GM18517 (cell line): ENCODE data around the gene MPV17L2.
A peak's percentile ranks its signal among the peaks of the same experiment; 100 is the strongest.
"Not testable (repeated sequence)": the region's sequence is repeated elsewhere in the genome, so short reads cannot be mapped to it uniquely, and the experiment has no call there.

Experiments
- ATAC-seq: cut with Tn5 transposase; IDR thresholded peaks from one replicate; pipeline ENCODE4 v1.9.1; 2021; ENCODE audit warnings: mild to moderate bottlenecking, moderate library complexity; ENCODE audit not compliant: unreplicated experiment

MPV17L2 gene

DNA sequence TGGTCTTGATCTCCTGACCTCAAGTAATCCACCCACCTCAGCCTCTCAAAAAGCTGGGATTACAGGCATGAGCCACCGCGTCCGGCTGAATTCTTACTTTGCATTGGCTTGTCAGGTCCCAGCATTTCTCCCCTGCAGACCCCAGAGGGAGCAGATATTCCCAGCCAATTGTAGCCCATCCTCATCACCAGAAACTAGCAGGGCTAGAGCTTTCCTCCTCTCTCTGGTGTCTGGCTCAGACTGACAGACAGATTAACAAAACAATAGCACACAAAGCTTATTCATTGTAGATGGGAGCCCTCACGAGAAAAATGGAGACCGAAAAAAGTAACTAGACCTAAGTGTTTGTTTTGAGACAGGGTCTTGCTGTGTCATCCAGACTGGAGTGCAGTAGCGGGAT lies 7.5 kb upstream of the MPV17L2 start:
- ATAC-seq: no peak

GRCh38 chr19:18190278-18190677 lies 2.7 kb upstream of the MPV17L2 start:
- no peak for ATAC-seq

DNA sequence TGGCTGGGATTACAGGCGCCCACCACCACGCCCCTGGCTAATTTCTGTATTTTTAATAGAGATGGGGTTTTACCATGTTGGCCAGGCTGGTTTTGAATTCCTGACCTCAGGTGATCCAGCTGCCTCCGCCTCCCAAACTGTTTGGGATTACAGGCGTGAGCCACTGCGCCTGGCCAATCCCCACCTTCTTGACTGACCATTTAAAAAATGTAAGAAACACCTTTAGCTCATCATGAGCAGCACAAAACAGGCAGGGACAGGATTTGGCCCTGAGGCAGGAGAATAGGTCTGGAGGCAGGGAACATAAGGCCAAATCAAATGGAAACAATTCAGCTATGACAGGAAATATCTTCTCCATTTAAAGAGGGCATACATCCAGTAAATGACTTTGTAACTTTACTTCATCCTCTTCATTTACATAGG lies 1.4 kb upstream of the MPV17L2 start:
- no peak for ATAC-seq

GRCh38 chr19:18193388-18194180 lies 566 bp downstream of the MPV17L2 start:
- ATAC-seq: peak; percentile 10

GRCh38 chr19:18194181-18194530 lies 1.1 kb downstream of the MPV17L2 start:
- no peak for ATAC-seq

DNA sequence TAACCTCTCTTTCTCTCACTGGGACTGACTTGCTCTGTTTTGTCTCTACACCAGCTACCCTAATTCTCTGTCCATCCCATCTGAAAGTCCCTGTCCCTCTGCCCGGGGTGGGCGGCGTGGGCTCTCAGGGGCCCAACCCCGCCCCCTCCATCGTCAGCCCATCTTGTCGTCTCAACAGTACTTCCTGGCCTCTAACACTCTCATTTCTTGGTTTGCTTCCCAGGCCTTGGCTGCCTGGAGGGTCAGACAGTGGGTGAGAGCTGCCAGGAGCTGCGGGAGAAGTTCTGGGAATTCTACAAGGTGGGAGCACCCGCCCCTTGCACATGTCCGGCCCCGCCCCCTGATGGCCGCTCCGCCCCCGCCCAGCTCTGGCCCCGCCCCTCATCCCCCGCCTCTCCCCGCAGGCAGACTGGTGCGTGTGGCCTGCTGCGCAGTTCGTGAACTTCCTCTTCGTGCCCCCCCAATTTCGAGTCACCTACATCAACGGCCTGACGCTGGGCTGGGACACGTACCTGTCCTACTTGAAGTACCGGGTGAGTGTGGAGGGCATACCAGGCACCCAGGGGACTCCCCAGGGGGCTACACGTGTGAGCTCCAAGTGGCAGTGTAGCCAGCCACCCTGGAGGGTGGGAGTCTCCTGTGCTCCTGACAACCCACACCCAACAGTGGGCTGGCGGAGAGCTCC lies 1.7 kb downstream of the MPV17L2 start:
- ATAC-seq: no peak

DNA sequence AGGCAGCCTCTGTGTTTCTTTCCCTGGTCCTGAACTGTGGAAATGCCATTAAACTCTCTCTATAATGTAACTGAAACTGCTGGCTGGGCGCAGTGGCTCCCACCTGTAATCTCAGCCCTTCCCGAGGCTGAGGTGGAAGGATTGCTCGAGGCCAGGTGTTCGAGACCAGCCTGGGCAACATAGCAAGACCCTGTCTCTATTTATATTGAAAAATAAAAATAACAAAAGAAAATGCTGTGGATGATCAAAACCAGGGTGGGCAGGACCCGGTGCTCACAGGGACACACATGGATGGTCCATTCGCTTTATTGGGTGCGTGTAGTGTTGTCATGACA lies 3.5 kb downstream of the MPV17L2 start:
- ATAC-seq: no peak

- no peak for ATAC-seq
Observed at GRCh38 chr19:18197306-18197705, 4.3 kb downstream of the MPV17L2 start.

GRCh38 chr19:18197941-18198340 lies 4.9 kb downstream of the MPV17L2 start:
- ATAC-seq: no peak

DNA sequence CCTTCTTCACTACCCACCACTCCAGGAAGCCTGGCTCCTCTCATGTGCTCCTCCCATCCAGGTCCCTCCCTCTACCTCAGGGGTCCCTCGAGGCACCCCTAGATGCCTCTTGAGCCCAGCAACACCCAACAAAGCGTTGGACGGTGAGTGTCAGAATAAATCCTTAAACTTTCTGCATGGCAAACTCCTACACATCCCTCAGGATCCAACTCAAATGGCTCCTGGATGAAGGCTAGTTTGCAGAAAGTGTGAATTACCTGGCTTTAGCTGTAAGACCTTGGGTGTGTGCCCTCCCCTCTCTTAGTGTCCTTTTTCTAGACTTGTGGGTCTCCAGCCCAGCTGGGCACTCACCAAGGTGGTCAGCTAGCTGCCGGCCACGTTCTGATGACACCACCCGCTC lies 5.4 kb downstream of the MPV17L2 start:
- no peak for ATAC-seq

- ATAC-seq: no peak
Observed at GRCh38 chr19:18202397-18202777, 9.4 kb downstream of the MPV17L2 start.

DNA sequence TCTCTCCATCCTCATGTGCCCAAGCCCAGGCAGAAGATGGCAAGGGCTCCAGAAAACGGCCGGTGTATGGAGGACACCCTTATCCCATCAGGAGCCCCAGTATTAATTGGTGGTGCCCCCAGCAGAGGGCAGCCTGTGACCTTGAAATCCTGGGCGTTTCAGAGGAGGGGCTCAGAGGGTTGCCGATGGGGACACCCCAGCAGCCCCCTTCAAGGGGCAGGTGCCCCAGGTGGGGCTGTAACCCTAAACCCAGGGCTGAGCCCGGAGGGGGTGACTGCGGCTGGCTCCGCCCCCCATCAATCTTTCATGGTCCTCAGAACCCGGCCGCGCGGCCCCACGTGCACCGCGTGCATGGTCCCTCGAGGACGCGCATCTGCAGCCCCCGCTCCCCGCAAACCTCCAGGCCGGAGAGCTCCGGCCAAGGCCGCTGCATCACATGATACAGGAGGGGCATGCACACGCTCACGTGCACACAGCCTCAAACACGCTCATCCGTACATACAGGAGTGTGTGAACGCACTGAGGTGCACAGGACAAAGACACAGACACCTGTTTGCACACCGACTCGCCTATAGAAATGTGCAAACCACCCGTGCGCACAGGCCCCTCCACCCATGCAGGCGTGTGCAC lies 9.9 kb downstream of the MPV17L2 start:
- no peak for ATAC-seq

- ATAC-seq: peak; percentile 5
Observed at GRCh38 chr19:18203408-18203862, 10.4 kb downstream of the MPV17L2 start.

DNA sequence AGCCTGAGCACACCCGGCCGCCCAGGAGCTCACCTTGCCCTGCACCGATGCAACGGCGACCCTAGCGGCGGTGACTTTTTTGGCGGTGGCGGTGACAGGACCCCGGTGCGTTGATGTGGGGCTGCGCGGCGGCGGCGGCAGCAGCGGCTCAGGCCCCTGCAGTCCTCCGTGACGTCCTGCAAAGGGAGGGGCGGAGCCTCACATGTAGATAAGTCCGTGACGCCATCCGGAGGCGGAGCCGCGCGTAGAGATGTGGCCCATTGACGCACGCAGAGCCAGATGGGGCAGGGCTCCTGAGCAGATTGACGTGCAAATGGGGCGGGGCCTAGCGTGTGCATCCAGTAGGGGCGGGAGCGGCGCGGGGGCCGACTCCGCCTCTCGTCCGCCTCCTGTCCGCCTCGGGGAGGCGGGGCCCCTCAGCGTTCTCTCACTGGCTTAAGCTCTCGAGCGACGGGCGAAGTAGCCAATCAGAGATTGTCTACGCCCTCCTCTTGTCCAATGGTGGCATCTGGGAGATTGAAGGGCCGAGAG lies 10.9 kb downstream of the MPV17L2 start, which contains the start of gene RAB3A:
TSS of gene RAB3A (minus strand) at position 180 of the 531 bp plus-strand sequence. CDS start 1,302 bp downstream, outside the sequence.
- peak; percentile 92 for ATAC-seq

DNA sequence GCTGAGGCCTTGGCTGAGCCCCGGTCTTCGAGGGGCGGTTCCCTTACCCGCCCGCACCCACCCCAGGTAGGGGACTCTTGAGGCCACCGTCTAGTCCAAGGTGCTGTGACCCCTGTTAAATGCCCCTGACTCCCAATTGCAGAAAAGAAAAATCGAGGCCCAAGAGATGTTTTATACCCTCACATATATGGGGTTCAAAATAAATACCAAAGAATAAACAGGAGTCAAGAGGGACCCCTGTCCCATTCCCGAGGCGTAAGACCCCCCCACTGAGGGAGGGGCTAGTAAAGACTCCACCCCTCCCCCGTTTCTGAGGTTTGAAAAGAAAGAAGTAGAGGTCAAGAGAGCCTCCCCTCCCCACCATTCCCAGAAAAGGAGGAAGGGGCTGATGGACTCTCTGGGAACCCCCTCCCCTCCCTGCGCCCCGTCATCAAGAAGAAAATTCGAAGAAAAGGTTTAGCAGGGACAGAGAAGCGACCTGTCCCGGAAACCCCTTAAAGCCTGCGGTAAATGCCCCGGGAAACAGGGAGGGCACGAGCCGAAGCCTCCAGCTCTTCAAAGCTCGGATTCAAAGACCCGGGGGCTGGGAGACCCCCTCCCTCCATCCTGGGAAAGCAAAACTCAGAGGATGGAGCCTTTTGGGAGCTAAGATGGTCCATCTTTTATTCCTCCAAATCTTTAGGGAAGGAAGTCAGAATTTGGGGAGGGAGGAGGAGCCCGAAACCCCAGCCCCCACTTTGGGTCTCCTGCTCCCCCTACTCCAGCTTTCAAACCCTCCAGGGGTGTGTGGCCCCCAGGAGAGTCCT lies 11.6 kb downstream of the MPV17L2 start:
- peak; percentile 10 for ATAC-seq

DNA sequence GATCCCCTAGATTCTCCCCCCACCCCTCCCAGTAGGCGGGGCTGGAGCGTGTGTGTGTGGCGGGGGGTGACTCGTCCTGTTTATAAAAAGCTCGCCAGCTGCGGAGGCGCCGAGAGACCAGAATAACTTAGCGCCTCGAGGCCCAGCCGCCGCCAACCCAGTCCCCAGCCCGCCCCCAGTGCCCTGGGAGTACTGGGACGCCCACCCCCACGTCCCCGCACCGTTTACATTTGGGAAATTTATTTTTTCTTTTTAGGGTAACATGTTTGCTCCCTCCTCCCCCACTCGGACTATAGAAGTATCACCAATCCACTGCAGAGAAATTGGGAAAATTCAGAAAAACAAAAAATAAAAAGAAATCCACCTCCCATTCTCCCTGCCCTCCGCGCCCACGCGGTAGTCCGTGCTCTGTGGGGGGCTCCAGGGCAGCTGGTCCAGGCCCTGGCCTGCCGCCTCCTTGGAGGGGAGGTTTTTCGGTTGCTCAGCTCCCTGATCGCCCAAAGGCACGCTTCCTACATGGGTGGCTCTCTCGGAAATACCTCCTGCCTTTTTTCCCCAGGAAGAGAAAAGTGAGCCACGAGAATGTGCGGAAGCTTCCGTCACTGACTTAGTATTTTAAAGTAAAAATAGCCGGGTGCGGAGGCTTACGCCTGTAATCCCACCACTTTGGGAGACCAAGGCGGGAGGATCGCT lies 12.3 kb downstream of the MPV17L2 start:
- ATAC-seq: no peak

GRCh38 chr19:18206018-18206417 lies 13.0 kb downstream of the MPV17L2 start:
- ATAC-seq: no peak

DNA sequence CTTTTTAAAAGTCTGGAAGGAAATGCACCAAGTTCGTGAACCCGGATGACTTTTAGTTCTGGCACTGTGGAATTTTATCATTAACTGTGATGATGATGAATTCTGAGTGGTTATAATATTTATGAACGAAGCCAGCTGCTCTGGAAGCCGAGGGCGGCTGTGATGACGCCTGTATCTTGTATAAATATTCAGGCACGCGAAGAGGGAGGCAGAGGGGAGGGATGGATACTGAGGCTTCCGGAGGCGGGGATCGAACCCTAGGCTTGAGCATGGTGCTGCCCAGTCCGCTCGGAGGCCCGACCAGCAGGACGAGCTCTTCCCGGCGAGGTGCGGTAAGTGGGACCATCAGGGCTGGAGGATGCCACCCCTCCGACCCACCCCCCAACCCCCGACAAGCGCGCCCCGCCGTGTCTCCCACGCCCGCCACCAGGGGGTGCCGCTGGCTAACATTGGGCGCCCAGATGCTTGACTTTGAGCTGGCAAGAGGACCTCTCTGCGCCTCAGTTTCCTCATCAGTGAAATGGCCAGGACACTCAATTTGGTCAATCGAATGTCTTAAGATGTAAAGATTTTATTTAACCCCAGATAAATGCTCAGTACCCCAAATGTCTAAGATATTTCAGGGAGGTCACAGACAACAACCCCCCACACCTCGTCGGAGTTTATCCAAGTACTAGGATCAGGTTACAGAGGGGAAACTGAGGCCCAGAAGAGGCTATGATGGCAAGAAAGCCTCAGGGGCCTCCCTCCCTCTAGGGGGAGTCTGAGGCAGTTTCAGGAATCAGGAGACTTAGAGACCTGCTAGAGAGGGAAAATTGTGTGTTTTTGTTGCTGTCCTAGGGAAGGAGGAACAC lies 15.3 kb downstream of the MPV17L2 start:
- no peak for ATAC-seq

GRCh38 chr19:18209912-18210311 lies 16.9 kb downstream of the MPV17L2 start:
- not testable (repeated sequence) for ATAC-seq
